SK-N-SH (cell line): ENCODE results near the gene SINHCAF. TPM values are rescaled to one million over a fixed set of nuclear protein-coding genes. Genes with fewer than 3 reads are reported as not detected.
A peak's percentile ranks its signal among the peaks of the same experiment; 100 is the strongest.

Source experiments
- CTCF ChIA-PET: fragments of 300-600, 350-600 bp; formaldehyde crosslinking; extraction: SDS; loops from one replicate; lab custom pipeline; 2021; lab: Yijun Ruan, JAX
- POLR2A ChIA-PET: fragments of 350-600 bp; sonication (Branson Sonifier 250); formaldehyde crosslinking; extraction: SDS; loops from one replicate; lab custom pipeline; 2020; ENCODE audit warnings: antibody characterized with exemption, inconsistent platforms; lab: Yijun Ruan, JAX
- DNase-seq: peaks from one replicate; pipeline ENCODE4 v3.0.0; 2012
- H2AFZ ChIP-seq: fragments of 200-600 bp; sonication (generic); 2 replicates; pipeline ENCODE4 v1.8.1; 2016; ENCODE audit warnings: antibody characterized with exemption, mild to moderate bottlenecking, low read depth
- H3F3A ChIP-seq: fragments of 200-600 bp; sonication (generic); replicated peaks from 2 replicates; pipeline ENCODE3; 2016; ENCODE audit warnings: antibody characterized with exemption, mild to moderate bottlenecking; ENCODE audit not compliant: insufficient read depth
- H3K27ac ChIP-seq, 2 experiments: fragments of 200-500 bp in 1 of 2; fragments of 200-600 bp in 1 of 2; sonication (Bioruptor generic) in 1 of 2; sonication (generic), shearing (Covaris generic) in 1 of 2; 2 replicates each; pipeline versions ENCODE4 v1.5.1 to v1.6.1; 2014 to 2016; ENCODE audit warnings: low read depth in 2 of 2, inconsistent platforms in 1 of 2, low read length in 1 of 2, mild to moderate bottlenecking in 1 of 2, mixed read lengths in 1 of 2
- H3K27me3 ChIP-seq: fragments of 200-600 bp; sonication (generic), shearing (Covaris generic); 2 replicates; pipeline ENCODE4 v1.6.1; 2016; ENCODE audit warnings: mixed run types; ENCODE audit not compliant: insufficient read depth
- H3K36me3 ChIP-seq, 2 experiments: fragments of 200-500 bp in 1 of 2; fragments of 200-600 bp in 1 of 2; sonication (Bioruptor generic) in 1 of 2; sonication (generic) in 1 of 2; replicated peaks in 1 of 2; 2 replicates each; pipeline versions ENCODE3 to v1.5.1; 2014 to 2016; ENCODE audit warnings: low read length in 1 of 2, mild to moderate bottlenecking in 1 of 2; ENCODE audit not compliant: insufficient read depth in 2 of 2, control insufficient read depth in 1 of 2
- H3K4me1 ChIP-seq, 2 experiments: fragments of 200-500 bp in 1 of 2; fragments of 200-600 bp in 1 of 2; sonication (Bioruptor generic) in 1 of 2; sonication (generic), shearing (Covaris generic) in 1 of 2; 2 replicates each; pipeline versions ENCODE4 v1.5.1 to v1.6.1; 2014 to 2016; ENCODE audit warnings: low read depth in 1 of 2, low read length in 1 of 2, mixed run types in 1 of 2; ENCODE audit not compliant: insufficient read depth in 2 of 2, control insufficient read depth in 1 of 2
- H3K4me2 ChIP-seq: fragments of 200-600 bp; sonication (generic), shearing (Covaris generic); 2 replicates; pipeline ENCODE4 v1.6.1; 2017; ENCODE audit warnings: mixed run types
- H3K4me3 ChIP-seq, 2 experiments: fragments of 200-500 bp in 1 of 2; fragments of 200-600 bp in 1 of 2; sonication (Bioruptor generic) in 1 of 2; sonication (generic), shearing (Covaris generic) in 1 of 2; 2 replicates each; pipeline versions ENCODE4 v1.5.1 to v1.8.1; 2014 to 2016; ENCODE audit warnings: low read depth in 2 of 2, inconsistent platforms in 1 of 2, low read length in 1 of 2, mild to moderate bottlenecking in 1 of 2, mixed read lengths in 1 of 2, moderate library complexity in 1 of 2
- H3K79me2 ChIP-seq: fragments of 200-600 bp; sonication (generic); 2 replicates; pipeline ENCODE4 v1.8.1; 2017; ENCODE audit warnings: mild to moderate bottlenecking; ENCODE audit not compliant: insufficient read depth
- H3K9ac ChIP-seq: fragments of 200-600 bp; sonication (generic); 2 replicates; pipeline ENCODE4 v1.6.1; 2017; ENCODE audit warnings: mixed run types
- H3K9me2 ChIP-seq: fragments of 200-600 bp; sonication (generic); 2 replicates; pipeline ENCODE4 v1.6.1; 2017; ENCODE audit warnings: mixed run types
- H3K9me3 ChIP-seq: fragments of 200-600 bp; sonication (generic); 2 replicates; pipeline ENCODE4 v1.6.1; 2017; ENCODE audit warnings: mixed run types, mild to moderate bottlenecking, moderate library complexity
- H4K20me1 ChIP-seq: fragments of 200-600 bp; sonication (generic); 2 replicates; pipeline ENCODE4 v1.6.1; 2017; ENCODE audit warnings: mild to moderate bottlenecking, mixed run types; ENCODE audit not compliant: insufficient read depth
- RAD21 ChIP-seq: IDR thresholded peaks from 2 replicates; pipeline ENCODE4 v1.6.1; 2012; ENCODE audit warnings: mild to moderate bottlenecking, low read length
- RFX5 ChIP-seq: IDR thresholded peaks from 2 replicates; pipeline ENCODE4 v1.6.1; 2012; ENCODE audit warnings: mild to moderate bottlenecking, improper control_type of control experiment, low read length
- RXRA ChIP-seq: IDR thresholded peaks from 2 replicates; pipeline ENCODE4 v1.4.0; 2012; ENCODE audit warnings: low read depth, mild to moderate bottlenecking, borderline replicate concordance
- WGBS: methylation state at CpG from one replicate; pipeline ENCODE4 v1.1.6; 2017; ENCODE audit warnings: low lambda C conversion rate; 5-methylcytosine and 5-hydroxymethylcytosine counted together
- polyA plus RNA-seq, 3 experiments: library from polyadenylated mRNA; depleted of rRNA; stranded (reverse); fragments of >200 nt; gene quantifications; 2 replicates each; pipeline ENCODE4 v1.2.3, GENCODE V29; 2012
- TF ChIP-seq, protein P1 (sequence below): fragments of 150-350 bp; IDR thresholded peaks from 2 replicates; pipeline ENCODE4 v1.6.1; 2017; ENCODE audit warnings: antibody characterized with exemption, low read length, low read depth, borderline replicate concordance
- TF ChIP-seq, protein P2 (sequence below): fragments of 200-600 bp; sonication (generic); IDR thresholded peaks from 2 replicates; pipeline ENCODE4 v1.6.1; 2017; ENCODE audit warnings: antibody characterized with exemption, mild to moderate bottlenecking, moderate library complexity

SINHCAF gene
- polyA plus RNA-seq, 1 of the 3 experiments (the other 2 are of a cell fraction), result 22.2 TPM

DNA sequence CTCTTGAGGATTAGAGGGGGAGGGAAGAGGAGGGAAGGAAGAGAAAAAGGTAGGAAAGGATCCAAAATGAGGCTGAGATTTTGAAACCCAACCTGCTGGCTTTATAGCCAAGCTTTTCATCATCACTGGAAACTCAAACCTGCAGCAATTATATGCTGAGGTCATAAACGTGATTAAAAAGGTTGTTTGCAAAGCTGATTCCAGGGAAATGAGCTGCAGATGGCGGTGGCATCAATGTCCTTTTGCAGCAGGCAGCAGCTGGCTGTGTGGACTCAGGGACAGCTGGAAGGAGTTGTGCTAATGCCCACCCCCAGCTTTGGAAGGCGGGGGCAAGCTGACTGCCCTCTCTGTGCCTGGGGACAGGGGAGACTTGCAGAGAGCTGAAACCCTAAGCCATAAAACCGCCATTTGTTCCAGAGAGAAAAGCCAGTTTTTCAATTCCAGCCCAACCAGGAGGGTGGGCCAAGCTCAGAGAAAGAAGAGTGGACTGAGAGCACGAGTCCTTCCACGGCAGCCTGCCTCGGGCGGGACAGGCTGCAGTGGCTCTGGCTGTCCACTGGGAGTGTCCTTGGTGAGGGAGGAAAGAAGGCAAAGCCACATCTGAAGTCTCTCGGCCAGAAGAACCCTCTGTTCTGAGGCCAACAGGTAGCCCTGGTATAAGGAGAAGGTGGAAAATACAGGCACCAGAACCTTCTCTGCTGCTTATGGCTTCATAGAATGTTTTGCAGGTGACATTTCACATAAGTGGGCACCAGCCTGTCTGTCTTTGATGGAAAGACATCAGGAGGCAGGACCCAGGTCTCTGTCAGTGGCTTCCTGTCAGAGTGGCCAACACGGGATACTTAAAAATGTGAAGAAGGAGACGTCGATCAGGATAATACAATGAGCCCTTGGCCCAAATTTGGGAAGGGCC is 90.7 kb downstream of the SINHCAF start:
- Histone ChIP-seq H3F3A (no peaks in the 10 kb centered on the region), H4K20me1 (no peaks in the 10 kb centered on the region), H3K4me1 (peaks cover 0 to 18% of the 10 kb centered on the region in 2 experiments; a peak in 2 of 4 replicates), H3K27ac (peak overlapping the region in 1 of 2 experiments; percentile 45; a peak in 2 of 4 replicates), H3K9me3 (no peaks in the 10 kb centered on the region), H3K27me3 (no peaks in the 10 kb centered on the region; the same call in none of the 2 replicates), H3K4me2 (0 out of 2 replicates have a peak overlapping the region, but pooled peaks have one; percentile 38), H3K9ac (no peak overlapping the region), H3K9me2 (no peaks in the 10 kb centered on the region), H2AFZ (no peak overlapping the region), H3K4me3 (no peak overlapping the region), H3K36me3 (no peaks in the 10 kb centered on the region), H3K79me2 (no peaks in the 10 kb centered on the region)
- DNase-seq, result peak; percentile 68
- CTCF ChIA-PET, result interaction anchor here (0.6 to 7.8 kb wide), 13 partner anchors 8 to 1520 kb away, joined by 3 to 55 read pairs (median 6); no protein-coding TSS in a partner anchor
- TF ChIP-seq RFX5 (peak; percentile 27; the same call in 1 of the 2 replicates), RAD21 (peak; percentile 42)
- TF ChIP-seq, protein P1, sequence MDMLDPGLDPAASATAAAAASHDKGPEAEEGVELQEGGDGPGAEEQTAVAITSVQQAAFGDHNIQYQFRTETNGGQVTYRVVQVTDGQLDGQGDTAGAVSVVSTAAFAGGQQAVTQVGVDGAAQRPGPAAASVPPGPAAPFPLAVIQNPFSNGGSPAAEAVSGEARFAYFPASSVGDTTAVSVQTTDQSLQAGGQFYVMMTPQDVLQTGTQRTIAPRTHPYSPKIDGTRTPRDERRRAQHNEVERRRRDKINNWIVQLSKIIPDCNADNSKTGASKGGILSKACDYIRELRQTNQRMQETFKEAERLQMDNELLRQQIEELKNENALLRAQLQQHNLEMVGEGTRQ, result no peak
- TF ChIP-seq, protein P2, sequence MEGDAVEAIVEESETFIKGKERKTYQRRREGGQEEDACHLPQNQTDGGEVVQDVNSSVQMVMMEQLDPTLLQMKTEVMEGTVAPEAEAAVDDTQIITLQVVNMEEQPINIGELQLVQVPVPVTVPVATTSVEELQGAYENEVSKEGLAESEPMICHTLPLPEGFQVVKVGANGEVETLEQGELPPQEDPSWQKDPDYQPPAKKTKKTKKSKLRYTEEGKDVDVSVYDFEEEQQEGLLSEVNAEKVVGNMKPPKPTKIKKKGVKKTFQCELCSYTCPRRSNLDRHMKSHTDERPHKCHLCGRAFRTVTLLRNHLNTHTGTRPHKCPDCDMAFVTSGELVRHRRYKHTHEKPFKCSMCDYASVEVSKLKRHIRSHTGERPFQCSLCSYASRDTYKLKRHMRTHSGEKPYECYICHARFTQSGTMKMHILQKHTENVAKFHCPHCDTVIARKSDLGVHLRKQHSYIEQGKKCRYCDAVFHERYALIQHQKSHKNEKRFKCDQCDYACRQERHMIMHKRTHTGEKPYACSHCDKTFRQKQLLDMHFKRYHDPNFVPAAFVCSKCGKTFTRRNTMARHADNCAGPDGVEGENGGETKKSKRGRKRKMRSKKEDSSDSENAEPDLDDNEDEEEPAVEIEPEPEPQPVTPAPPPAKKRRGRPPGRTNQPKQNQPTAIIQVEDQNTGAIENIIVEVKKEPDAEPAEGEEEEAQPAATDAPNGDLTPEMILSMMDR, result peak; percentile 56
- WGBS, result 42% methylated on average over 10 of the region's 12 CpGs
- POLR2A ChIA-PET, result interaction anchor here (1.3 to 1.4 kb wide), 2 partner anchors 8 to 9 kb away, joined by 3 to 6 read pairs; no protein-coding TSS in a partner anchor

GRCh38 chr12:31234053-31234840 is 91.7 kb downstream of the SINHCAF start:
- Histone ChIP-seq H3K9ac (no peak overlapping the region), H3K27me3 (no peaks in the 10 kb centered on the region; the same call in none of the 2 replicates), H3K4me2 (no peak overlapping the region), H3K79me2 (no peaks in the 10 kb centered on the region), H2AFZ (no peak overlapping the region), H3K9me3 (no peaks in the 10 kb centered on the region), H3K4me3 (no peak overlapping the region), H3K4me1 (peaks cover 0 to 22% of the 10 kb centered on the region in 2 experiments; a peak in 2 of 4 replicates), H3K9me2 (no peaks in the 10 kb centered on the region), H3K27ac (peak overlapping the region in 1 of 2 experiments; percentile 45; a peak in 1 of 4 replicates), H4K20me1 (no peaks in the 10 kb centered on the region), H3K36me3 (no peaks in the 10 kb centered on the region), H3F3A (no peaks in the 10 kb centered on the region)
- WGBS, result 68% methylated on average over 13 of the region's 14 CpGs
- no peak for DNase-seq
- no peak for TF ChIP-seq RXRA
- CTCF ChIA-PET, result interaction anchor here (1.1 to 7.8 kb wide), 6 partner anchors 10 to 387 kb away, joined by 4 to 55 read pairs (median 8); no protein-coding TSS in a partner anchor
- POLR2A ChIA-PET, result interaction anchor here (1.4 kb wide), 1 partner anchor 8 kb away, joined by 6 read pairs; no protein-coding TSS in a partner anchor
